ENCODE data around the gene CAMK2B. TPM values are rescaled to one million over a fixed set of nuclear protein-coding genes. Genes with fewer than 3 reads are reported as not detected.

CAMK2B gene
- polyA plus RNA-seq, 4 donors, result 2.1 to 2.9 (median 2.3) TPM

DNA sequence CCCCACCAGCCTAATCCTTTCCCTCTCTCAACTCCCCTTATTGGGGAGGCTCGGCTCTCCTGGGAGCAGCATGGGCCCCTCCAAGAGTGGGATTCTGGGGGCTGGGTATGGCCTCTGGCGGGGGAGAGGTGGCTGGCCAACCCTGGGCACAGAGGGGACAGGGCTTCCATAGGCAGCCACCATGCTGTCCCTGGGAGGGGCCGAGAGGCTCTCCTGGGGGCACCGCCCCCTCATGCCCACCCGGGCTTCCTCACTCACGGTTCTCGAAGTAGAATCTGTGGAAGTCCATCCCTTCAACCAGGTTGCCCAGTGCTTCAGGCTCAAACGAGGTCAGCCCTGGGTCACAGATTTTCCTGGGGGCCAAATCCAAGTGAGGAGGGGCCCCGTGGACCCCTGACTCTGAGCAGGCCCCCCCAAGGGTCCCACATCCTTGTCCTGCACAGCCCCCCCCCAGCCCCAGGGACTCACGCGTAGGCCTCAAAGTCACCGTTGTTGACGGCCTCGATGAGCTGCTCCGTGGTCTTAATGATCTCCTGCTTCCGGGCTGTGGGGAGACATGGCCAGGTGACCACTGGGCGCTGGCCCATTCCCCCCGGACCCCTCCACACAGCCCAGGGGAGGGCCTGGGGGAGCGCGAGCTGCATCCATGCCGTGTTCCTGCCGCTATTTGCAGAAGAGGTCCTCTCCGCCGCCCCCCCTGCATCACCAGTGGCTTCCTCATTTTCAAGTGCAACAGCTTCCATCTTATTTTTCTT, 104.9 kb downstream of the CAMK2B start:
- DNase-seq (ENCODE audit: low read depth in 4 of 4, low spot score in 3 of 4), result no peak

DNA sequence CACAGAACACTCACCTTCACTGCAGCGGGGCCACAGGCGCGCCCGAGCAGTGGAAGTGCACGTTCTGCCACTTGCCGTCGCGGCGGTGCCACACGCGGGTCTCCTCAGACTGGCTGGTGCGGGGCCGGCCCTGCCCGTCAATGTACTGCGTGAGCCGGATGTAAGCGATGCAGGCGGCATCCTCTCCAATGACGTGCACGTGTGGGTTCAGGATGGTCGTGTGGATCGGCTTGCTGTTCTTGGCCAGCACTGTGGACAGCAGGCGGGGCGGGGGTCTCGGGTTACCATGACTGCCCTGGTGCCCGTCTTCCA, 105.4 kb downstream of the CAMK2B start:
- DNase-seq (ENCODE audit: low read depth in 4 of 4, low spot score in 3 of 4), result no peak

DNA sequence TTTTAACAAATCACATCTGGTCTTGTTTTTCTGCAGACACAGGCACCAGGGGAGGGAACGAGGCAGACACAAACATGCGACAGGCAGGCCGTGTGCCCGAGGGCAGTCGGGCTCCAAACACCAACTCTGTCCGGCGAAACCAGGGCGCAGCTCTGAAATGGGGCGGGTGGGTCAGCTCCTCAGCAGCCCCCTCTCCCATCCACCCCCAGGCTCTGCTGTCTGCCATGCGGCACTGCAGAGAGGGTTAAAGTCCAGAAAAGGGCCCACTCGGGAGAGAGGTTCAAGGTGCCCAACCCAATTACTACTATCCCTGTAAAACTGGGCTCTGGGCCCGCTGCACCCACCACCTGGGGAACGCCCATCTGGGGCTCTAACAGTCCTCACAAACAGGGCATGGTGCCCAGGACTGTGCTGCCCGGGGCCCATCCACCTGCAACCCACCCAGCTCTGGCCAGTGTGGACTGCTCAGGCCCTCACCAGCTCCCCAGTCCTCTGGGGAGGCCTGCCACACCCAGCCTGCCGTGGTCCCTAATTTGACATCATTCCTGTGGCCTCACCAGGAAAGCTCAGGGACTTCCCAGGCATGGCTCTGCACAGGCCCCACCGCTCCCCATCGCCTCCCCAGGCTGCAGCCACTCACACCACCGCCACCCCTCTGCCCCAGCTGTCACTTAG, 105.9 kb downstream of the CAMK2B start:
- DNase-seq (ENCODE audit: low read depth in 4 of 4, low spot score in 3 of 4), result no peak

DNA sequence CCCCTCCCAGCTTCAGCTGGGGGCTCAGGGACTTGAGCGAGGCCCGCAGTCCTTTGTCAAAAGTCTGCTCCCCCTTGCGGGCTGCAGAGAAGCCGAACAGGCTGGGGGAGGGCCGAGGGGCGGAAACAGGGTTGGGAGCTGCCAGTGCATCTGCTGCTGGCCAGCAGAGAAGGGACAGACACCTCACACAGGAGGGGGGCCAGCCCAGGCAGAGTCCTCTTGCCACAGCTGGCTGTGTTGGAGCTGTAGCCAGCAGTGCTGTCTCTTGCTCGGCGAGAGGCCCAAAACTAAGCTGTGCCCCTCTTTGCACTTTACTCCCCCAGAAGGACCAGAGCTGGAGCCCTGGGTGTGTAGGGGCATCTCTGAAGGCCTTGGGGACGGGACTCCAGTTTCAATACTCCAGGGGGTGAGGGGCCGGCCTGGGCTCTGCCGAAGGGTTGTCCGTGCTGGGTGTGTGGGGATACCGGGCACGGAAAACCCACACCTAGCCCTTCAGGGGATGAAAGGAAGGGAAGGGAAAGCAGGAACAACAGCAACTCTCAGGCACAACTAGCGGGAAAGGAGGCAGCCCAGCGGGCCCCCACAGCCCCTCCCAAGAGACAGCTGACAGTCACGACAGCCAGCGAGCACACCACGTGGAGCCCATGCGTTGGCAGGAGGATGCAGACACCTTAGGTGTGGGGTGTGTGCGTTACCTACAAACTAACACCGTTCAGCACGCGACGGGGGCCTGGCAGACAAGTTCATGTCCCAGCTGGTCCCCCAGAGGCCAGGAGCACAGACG, 106.8 kb downstream of the CAMK2B start:
- DNase-seq (ENCODE audit: low read depth in 4 of 4, low spot score in 3 of 4), result no peak

DNA sequence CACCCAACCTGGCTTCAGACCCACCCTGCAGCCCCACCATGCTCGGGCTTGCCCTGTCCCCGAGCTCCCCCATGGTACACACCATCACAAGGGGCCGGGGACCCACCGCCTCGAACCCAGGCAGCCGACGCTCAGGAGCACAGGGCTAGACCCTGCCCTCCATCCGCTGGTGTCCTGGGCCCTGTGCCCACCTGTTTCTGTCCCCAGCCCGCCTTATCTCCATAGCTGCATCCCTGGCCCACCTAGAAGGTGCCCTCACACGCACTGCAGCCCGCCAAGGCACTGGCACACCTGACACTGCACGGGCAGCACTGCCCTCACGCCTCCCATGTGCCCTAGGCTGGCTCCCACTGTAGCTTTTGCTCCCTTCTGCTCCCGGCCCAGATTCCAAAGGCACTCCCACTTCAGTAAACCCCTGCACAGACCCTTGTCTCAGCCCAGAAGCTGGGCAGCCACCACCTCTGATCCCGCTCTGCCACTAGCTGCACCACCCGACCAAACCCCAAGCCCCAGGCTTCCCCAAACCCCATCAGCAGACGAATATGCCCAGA, 107.5 kb downstream of the CAMK2B start:
- no peak for DNase-seq (ENCODE audit: low read depth in 4 of 4, low spot score in 3 of 4)

DNA sequence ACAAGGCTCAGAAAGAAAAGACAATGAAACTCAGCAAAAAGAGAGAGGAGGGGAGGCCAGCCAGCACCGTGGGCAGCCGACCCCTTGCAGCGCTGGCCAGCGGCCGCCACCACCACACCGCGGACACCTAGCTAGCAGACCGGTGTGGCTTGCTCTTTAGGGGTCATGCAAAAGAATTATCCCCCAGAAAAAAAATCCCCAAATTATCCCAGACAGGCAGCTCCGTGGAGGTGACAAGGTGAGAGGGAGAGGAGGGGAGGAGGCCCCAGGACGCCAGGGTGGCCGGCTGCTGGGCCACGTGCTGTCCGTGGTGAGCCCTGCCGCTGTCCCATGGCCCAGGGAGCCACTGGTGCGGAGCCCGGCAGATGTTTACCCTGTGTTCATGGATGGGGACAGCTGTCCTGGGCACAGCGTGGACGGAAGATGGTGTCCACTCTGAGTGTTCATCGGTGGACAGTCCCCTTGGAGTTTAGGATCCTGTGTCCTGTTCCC, 108.1 kb downstream of the CAMK2B start:
- no peak for DNase-seq (ENCODE audit: low read depth in 4 of 4, low spot score in 3 of 4)

DNA sequence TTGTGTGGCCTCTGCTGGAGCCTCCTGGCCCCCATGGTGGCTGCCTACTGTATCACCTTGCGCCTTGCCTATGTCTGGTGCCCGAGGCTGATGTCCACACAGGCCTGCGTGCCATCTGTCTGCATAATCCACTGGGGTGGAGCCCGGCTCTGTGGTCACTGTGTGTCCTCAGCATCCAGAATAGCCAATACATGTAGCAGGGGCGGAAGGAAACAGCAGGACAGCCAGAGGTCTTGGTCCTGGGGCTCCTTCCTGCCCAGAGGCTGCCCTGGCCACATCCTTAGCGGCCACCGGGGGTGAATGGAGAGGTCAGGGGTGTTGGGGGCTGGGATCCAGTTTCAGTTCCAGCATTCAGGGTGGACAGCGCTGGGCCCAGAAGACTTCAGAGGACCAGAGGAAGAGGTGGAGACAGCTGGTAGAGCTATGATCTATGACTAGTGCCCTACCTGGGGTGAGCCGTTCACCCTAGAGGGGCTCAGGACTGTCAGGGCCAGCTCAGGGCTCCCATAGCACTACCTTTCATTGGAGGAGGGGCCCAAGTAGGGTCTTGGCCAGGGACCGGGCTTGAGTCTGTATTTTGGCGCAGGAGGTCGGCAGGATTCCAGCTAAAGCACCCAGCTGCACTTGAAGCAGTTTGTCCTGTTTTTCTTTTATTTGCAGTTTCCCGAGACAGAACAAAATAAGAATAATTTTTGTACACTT, 108.7 kb downstream of the CAMK2B start:
- no peak for DNase-seq (ENCODE audit: low read depth in 4 of 4, low spot score in 3 of 4)

DNA sequence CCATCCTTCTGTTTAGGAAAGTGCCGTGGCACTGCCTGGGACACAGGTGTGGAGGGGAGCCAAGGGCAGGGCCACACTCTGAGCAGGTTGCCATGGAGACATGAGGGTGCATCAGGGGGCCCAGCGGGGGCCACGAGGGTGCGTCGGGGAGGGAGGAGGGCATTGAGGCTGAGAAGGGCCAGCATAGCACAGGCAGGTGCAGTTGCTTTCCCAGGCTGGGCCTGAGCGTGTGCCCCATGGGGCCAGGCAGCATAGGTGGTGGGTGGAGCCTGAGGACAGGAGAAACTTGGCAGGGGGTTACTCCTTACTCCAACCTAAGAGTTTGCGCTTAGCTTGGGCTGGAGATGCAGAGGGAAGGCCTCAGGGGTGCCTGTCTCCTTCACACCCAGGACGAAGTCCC, 109.4 kb downstream of the CAMK2B start:
- no peak for DNase-seq (ENCODE audit: low read depth in 4 of 4, low spot score in 3 of 4)

DNA sequence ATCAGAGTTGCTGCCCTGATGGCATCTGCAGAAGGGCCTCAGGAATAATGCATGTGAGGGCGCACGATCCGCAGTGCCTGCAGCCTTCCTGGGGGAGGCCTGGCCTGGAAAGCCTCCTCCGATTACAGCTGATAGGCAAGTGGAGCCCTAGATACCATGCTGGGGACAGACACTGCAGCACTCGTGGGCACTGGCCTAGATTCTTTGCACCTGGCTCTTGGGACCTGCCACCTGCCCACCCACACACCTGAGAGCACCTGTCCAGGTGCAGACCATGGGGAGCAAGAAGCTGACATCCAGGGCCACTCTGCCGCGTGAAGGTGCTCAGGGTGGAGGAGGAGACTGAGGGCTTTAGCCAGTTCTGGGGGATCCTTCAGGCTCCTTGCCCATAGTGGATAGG, 109.9 kb downstream of the CAMK2B start:
- DNase-seq (ENCODE audit: low read depth in 4 of 4, low spot score in 3 of 4), result no peak

DNA sequence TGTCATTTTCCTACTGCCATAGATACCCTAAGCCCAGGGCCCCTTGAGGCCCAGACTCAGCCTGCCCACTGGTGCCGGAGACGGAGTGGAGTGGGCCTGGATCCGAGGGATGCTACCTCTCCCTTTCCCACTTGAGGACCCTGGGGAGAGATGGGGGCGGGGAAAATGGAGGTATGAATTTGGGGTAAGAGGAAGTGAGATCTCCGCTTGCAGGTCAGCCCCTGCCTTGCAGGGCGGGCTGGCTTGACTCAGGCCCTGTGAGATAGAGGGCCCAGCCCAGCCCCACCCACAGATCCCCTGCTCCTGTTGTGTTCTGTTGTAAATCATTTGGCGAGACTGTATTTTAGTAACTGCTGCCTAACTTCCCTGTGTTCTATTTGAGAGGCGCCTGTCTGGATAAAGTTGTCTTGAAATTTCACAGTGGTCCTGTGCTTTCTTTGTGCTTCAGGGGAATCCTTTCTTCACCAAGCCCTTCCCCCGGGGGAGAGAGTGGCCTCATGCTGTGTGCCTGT, 111.5 kb downstream of the CAMK2B start:
- DNase-seq (ENCODE audit: low read depth in 4 of 4, low spot score in 3 of 4), result no peak

DNA sequence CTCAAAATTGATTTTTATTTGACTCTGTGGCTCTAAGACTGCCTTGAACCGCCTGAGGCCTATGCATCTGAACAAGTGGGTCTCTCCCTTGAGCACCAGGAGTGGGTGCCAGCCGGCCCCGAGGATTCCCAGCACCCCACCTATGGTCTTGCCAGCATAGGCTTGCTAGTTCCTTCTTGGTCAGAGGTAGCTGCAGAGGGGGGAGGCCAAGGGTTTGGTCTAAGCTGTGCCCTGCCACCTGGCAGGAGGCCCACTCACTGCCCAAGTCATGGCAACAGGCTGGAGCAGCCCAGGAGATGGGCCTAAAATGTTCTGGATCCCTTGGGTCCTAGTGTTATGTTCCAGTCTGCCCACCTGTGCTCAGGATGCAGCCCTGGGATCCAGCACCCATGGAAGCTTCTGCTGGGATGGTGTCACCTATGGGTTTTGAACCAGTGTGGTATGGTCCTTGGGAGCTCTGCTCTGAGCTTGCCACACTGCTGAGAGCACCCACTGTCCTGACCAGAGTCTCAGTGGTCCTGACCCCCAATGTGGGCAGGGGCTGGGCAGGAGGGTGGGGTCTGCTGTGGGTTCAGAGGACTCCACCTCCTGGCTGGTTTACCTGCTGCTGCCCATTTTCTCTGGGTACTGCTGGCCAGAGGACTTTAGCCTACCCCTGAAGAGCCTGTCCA, 112.1 kb downstream of the CAMK2B start:
- DNase-seq (ENCODE audit: low read depth in 4 of 4, low spot score in 3 of 4), result no peak

DNA sequence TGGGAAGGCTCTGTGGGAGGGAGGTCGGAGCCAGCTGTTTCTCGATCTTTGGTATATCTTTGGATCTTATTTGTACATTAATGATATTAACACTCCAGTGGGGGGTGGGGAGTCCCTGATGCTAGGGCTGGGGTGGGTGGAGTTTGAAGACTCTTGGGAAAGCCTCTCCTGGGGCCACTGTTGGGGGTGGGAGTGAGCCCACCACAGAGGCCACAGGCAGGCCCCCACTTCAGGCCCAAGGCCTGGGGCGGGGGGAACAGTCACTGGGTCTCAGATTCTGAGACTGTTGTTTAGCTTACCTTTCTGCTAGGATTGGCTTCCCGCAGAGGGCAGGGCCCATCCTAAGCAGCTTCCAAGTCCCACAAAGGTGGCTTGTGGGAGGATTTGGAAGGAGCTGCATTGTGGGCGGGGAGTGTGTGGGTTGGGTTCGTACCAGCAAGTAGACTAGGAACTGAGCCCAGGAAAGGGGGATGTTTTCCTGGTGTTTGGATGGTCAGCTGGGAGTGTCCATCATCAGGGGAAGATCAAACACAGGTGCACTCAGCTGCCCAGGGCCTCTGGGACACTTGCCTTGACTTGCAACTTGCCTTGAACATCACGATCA, 112.7 kb downstream of the CAMK2B start:
- DNase-seq (ENCODE audit: low read depth in 4 of 4, low spot score in 3 of 4), result no peak

DNA sequence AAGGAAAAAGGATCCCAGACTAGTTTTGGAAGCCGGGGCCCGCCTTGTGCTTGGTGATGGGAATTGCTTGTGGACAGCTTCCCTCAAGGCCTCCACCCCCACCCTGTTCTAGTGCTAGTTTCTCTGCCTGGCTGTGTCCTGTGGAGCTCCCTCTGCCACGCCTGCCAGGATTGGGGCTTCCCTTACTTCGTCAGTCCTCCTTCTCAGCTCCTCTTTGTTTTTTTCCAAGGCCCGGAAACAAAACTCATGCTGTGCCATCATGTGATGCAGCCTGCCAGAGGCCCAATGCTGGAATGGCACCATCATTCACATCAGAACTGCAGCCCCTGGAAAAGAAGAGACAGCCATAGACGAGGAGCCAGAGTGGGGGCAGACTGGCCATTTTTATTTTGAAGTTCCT, 113.4 kb downstream of the CAMK2B start:
- DNase-seq (ENCODE audit: low read depth in 4 of 4, low spot score in 3 of 4), result no peak

DNA sequence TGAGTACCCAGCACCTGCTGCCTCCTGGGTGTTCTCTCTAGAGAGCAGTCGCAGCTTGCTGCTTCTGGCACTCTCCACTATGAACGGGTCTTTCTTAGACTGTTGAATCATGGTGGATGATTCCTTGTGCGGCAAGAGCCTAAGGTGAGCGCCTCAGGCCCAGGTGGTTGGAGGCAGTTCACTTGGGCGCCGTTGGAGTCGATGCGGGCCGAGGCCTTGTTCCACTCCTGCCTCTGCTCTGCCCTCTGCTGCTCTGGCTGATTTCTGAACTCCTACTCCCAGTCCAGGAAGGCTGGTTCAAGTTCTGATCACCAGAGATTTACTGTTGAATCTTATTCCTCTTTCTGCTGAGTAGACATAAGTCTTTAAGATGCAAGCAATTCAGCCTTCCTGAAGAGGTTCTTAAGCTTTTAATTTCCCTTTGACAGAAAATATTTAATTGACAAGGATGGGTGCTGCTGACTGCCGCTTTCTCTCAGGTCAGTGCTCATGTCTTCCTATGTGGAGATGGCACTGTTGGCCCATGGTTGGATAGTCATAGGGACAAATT, 114.2 kb downstream of the CAMK2B start:
- no peak for DNase-seq (ENCODE audit: low read depth in 4 of 4, low spot score in 3 of 4)

DNA sequence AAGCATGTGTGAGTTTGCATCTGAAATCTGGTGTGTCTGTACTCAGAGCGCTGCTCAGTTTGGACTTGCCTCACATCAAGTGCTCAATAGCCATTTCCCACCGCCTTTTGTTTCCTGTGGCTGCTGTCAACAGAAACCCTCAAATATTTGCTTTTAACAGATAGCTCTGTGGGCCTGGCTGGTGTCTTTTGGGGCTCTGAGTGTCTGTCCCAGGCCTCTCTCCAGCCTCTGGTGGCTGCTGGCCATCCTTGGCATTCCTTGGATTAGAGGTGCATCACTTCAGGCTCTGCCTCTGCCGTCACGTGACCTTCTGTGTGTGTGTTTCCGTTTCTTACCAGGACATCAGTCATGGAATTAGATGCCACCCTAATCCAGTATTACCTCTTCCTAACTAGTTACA, 115.3 kb downstream of the CAMK2B start:
- DNase-seq (ENCODE audit: low read depth in 4 of 4, low spot score in 3 of 4), result no peak

DNA sequence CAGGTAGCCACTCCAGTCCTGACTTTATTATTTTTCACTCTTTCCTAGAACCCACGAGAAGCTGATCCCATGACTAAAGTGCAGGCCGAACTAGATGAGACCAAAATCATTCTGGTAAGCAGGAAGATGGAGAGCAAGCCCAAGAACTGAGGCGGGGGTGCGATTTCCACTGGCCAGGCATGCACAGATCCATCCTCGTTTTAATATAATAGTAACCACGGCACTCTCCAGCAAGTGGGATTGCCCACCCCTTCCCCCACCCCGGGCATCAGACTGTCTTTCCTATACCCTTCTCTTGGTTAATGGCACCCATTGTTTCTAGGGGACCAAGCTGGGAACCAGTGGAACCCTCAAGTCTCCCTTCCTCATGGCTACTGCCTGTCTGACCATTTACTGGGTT, 117.3 kb downstream of the CAMK2B start:
- no peak for DNase-seq (ENCODE audit: low read depth in 4 of 4, low spot score in 3 of 4)

DNA sequence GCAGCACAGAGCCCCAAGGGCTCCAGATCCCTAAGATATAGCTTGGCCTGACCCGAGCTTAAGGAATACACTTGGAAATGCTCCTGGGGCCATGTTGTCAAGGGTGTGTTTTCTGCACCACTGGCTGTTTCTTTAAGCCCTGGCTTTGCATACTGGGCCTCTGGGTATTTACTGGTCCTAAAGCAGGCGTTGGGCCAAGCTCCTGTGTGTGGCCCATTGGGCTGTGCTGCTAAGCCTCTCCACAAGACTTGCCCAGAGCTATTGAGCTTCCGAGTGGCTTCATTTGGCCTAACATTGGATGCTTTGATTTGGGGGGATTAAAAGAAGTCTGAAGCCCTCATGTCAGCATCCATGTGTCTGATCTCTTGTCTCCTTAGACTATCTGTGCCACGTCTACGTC, 119.4 kb downstream of the CAMK2B start:
- no peak for DNase-seq (ENCODE audit: low read depth in 4 of 4, low spot score in 3 of 4)

DNA sequence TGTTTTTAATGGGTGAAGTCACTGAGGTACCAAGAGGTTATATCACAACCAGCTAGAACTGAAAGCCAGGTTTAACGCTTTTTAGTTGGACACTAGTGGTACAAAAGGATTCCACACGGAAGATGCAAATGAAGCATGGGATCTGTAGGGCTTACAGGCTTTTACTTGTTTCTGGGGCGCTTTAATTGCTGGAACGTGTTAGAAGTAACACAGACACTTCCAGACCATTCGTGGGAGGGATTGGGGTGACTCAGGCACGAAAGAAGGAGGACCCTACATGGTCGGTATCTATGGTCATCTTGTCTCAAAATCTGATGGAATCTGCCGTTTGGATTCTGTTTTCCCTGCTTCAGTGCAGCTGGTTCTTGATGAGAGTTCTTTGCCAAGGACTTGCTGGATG, 123.6 kb downstream of the CAMK2B start:
- DNase-seq (ENCODE audit: low read depth in 4 of 4, low spot score in 3 of 4), result no peak

Measured in right renal pelvis (tissue), 4 donors.